ENCODE measurements around the gene ASB18.

DNA sequence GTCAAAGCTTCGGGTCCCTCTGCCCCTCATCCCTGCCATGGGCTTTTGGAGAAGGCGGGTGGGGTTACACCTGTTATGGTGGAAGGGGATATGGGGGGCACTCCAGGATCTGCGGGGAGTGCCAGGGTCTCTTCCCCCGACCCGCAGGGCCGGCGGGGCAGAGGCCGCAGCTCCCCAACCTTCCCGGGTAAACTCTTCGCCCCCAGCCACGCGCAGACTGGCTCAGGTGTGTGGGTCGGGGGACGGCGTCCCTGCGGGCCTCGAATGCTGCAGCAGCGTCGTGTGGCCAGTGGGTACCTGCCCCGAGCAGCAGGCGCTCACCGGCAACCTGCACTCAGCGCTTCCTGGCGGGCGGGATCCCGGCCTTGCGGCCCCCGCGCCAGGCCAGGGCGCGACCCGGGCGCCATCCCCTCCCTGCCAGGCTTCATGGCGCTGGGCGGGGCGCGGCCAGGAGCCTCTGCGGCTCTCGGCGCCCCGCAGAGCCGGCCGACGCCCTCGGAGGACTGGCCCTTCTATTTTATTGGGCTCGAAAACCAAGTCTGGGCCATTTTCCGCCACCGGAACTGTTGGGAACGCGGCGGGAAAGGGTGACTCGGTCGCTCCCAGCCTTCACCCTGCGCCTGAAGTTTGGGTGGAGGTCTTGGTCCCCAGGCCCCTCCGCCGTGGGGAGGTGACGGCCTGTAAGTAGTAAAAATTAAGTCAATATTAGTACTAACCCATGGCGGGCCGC is 100.6 kb downstream of the ASB18 start:
- TF ChIP-seq, protein P1, sequence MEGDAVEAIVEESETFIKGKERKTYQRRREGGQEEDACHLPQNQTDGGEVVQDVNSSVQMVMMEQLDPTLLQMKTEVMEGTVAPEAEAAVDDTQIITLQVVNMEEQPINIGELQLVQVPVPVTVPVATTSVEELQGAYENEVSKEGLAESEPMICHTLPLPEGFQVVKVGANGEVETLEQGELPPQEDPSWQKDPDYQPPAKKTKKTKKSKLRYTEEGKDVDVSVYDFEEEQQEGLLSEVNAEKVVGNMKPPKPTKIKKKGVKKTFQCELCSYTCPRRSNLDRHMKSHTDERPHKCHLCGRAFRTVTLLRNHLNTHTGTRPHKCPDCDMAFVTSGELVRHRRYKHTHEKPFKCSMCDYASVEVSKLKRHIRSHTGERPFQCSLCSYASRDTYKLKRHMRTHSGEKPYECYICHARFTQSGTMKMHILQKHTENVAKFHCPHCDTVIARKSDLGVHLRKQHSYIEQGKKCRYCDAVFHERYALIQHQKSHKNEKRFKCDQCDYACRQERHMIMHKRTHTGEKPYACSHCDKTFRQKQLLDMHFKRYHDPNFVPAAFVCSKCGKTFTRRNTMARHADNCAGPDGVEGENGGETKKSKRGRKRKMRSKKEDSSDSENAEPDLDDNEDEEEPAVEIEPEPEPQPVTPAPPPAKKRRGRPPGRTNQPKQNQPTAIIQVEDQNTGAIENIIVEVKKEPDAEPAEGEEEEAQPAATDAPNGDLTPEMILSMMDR (IDR thresholded peaks at IDR 0.05), result no peak
- no peak for TF ChIP-seq POLR2A (IDR thresholded peaks at IDR 0.05)
